ENCODE data around the gene AP1AR.
A peak's percentile ranks its signal among the peaks of the same experiment; 100 is the strongest.
"Not testable (repeated sequence)": the region's sequence is repeated elsewhere in the genome, so short reads cannot be mapped to it uniquely, and the experiment has no call there.

Gene AP1AR

GRCh38 chr4:112279025-112279881, 47.7 kb downstream of the AP1AR start:
- DNase-seq (ENCODE audit: low spot score): no peak

DNA sequence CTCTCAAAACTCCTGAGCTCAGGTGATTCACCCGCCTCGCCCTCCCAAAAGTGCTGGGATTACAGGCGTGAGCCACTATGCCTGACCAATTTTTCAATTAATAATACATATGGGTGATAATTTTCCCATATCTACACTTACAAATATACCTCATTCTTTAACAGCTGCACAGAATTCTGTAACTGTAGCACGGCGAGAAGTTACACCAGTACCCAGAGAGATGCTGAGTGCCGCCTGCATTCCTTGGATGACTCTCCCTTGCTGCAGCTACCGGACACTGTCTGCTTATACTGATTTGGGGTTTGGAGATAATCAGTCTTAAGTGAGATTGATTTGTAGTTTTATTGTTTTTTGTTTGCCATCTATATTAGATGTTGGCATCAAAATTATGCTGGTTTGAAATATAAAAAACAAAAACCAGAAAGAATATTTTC, 48.3 kb downstream of the AP1AR start:
- DNase-seq (ENCODE audit: low spot score): no peak

GRCh38 chr4:112280386-112281056, 48.9 kb downstream of the AP1AR start:
- no peak for DNase-seq (ENCODE audit: low spot score)

DNA sequence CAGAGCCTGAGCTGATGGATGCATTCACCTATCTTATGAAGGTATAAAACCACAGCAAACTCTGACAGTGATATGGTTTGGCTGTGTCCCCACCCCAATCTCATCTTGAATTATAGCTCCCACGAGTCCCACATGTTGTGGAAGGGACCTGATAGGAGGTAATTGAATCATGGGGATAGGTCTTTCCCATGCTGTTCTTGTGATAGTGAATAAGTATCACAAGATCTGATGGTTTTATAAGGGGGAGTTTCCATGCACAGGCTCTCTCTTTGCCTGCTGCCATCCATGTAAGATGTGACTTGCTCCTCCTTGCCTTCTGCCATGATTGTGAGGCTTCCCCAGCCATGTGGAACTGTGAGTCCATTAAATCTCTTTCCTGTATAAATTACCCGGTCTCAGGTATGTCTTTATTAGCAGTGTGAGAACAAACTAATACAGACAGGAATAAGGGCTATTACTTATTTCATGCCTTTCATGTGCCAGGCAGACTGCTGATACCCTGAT, 50.4 kb downstream of the AP1AR start:
- not testable (repeated sequence) for DNase-seq (ENCODE audit: low spot score)

DNA sequence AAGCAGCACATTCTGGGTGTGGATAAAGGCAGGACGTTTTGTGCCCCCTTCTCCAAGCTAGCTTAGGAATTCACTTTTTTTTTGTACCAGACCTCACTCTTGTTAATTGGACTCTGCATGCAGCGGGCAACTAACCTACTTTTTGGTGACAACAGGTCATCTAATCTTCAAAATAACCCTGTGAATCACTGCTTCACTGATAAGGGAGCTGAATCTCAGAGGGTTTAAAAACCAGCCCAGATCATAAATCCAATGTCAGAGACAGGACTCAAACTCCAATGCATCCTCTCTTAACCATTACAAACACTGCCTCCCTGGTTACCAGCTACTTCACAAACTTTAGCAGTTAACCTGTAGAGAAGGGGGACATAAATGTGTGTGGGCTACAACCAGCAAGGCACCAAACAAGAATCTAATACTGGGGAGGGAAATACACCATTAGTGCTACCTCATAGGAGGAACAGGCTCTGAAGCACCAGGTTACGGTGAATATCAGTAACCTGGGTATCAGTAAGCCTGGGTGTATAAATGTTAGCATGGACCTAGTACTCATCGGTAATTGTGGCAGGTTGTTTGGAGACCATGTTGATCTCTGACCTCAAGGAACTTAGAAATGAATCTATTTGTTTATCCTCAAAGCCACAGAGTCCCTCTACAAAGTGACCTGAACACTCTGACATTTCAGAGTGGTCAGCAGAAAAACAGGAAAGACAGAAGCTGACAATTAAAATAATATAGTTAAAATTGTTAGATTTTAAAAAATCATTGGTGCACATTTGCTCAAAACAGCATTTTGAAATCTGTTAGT, 51.5 kb downstream of the AP1AR start:
- no peak for DNase-seq (ENCODE audit: low spot score)

DNA sequence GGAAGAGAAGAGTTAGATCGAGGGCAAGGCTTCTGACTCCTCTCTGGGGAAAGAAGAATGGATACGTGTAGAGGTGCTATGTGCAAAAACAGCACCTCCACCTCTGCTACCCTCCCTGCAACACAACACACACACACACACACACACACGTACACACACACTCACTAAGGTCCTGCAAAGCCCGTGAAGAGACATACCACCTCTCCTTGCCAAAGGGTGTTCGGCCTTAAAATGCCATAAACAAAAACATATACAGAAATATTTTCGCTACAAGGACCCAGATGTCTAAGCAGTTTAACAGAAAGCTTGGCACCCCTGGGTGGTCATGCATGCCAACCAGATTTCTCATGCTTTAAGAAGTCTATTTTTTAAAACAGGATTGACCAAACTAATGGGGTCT, 52.6 kb downstream of the AP1AR start:
- DNase-seq (ENCODE audit: low spot score): peak; percentile 27

DNA sequence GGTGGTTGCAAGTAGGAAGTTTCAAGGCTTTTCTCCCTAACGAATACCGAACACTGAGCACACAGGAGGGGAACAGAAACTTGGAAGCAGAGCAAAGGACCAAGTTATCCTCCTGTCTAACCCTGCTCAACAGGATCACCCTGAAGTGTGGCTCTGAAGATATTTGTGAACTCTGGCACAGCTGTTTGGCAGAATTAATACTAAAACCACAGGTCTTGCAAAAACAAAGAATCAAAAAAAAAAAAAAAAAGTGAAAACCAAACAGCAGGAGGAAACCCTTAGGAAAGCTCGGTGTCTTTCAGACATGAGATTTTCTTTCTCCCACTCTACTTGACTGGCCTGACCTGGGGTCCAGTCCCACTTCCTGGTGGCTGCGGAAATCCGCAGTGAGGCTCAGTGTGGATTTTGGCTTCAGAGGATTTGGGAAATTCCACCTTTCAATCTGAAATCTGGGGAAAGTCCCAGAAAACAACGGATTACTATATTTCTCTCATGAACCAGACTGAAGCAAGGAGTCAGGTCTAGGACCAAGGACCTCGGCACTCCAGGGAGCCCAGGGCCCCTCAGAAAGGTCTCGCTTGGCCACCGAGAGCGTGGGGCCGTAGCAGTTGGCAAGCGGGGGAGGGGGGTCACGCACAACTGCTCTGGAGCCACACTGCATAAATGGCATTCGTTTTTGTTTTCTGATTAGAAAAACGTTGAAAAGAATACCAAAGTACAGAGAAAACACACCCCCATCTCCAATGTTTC, 53.2 kb downstream of the AP1AR start:
- peak; percentile 38 for DNase-seq (ENCODE audit: low spot score)

DNA sequence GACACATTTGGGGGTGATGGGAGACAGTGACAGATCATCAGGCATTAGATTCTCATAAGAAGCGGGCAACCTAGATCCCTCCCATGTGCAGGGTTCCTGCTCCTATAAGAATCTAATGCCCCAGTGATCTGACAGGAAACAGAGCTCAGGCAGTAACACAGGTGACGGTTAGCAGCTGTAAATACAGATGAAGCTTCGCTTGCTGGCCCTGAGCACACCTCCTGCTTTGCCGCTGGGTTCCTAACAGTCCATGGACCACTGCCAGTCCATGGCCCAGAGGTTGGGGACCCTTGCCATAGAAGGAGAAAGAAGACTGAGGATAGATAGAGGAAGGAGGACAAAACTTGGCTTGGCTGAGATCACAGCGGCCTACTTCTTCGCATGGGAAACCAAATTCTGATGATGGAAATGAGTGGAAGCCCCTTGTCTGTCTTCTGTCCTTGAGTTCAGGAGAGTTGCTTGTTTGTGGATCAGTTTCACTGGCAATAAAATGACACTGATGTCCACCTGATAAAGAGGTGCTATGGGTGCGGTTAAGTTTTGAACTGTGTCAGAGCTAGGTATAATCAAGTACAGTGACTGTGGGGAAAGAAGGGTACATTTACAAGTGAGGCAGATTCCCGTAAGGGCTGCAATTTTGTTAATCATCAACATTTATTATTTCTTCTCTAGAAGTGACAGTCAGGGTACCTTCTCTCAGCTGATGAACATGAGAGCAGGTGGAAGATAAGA, 55.8 kb downstream of the AP1AR start:
- DNase-seq (ENCODE audit: low spot score): no peak

GRCh38 chr4:112288455-112288854, 56.9 kb downstream of the AP1AR start:
- DNase-seq (ENCODE audit: low spot score): no peak

GRCh38 chr4:112289407-112290253, 58.0 kb downstream of the AP1AR start:
- DNase-seq (ENCODE audit: low spot score): no peak

DNA sequence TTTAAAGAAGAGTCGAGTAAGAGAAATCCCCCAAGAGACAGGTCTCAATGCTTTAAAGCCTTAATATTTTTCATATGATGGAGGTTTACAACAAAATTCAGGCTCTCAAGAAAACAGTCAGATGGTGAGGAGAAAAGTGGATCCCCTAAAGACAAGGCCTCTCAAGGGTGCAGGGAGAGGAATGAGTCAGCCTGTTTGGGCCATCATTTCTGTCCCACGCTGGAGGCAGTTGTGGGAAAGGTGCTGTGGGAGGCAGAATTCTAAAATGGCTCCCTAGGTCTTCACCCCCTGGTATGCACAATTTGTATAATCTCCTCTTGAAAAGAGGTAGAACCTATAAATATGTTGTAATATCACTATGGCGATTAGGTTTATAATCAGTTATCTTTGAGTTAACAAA, 58.8 kb downstream of the AP1AR start:
- no peak for DNase-seq (ENCODE audit: low spot score)

GRCh38 chr4:112296949-112297880, 65.6 kb downstream of the AP1AR start, which contains the start of gene ALPK1:
Gene ALPK1 (plus strand): TSS chr4:112297369.
- peak; percentile 92 for DNase-seq (ENCODE audit: low spot score)

- DNase-seq (ENCODE audit: low spot score): no peak
Measured at GRCh38 chr4:112299721-112300120, 68.1 kb downstream of the AP1AR start.

- no peak for DNase-seq (ENCODE audit: low spot score)
Measured at GRCh38 chr4:112302320-112303274, 71.0 kb downstream of the AP1AR start.

DNA sequence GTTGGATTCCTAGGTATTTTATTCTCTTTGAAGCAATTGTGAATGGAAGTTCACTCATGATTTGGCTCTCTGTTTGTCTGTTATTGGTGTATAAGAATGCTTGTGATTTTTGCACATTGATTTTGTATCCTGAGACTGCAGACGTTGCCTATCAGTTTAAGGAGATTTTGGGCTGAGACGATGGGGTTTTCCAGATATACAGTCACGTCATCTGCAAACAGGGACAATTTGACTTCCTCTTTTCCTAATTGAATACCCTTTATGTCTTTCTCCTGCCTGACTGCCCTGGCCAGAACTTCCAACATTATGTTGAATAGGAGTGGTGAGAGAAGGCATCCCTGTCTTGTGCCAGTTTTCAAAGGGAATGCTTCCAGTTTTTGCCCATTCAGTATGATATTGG, 73.9 kb downstream of the AP1AR start:
- not testable (repeated sequence) for DNase-seq (ENCODE audit: low spot score)

DNA sequence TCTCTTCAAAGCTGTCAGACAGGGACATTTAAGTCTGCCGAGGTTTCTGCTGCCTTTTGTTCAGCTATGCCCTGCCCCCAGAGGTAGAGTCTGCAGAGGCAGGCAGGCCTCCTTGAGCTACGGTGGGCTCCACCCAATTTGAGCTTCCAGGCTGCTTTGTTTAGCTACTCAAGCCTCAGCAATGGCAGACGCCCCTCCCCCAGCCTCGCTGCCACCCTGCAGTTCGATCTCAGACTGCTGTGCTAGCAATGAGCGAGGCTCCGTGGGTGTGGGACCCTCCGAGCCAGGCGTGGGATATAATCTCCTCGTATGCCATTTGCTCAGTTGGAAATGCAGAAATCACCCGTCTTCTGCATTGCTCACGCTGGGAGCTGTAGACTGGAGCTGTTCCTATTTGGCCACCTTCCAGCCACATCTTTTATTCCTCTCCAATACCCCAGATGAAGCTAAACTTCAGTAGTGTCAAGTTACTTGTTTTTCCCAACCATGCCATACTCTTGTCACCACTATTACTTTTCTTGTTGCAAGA, 77.7 kb downstream of the AP1AR start:
- not testable (repeated sequence) for DNase-seq (ENCODE audit: low spot score)

- DNase-seq (ENCODE audit: low spot score): no peak
Measured at GRCh38 chr4:112311516-112311915, 79.9 kb downstream of the AP1AR start.

Data from AG08395 (cell line).